Stimulated activated CD4-positive, alpha-beta T cell treated with anti-CD3 and anti-CD28 coated beads, Interleukin-1b, Interleukin-23, amount 100 ng/mL, for 4 hours (primary cell): ENCODE data around the gene HOXB9.

Experiments used
- DNase-seq, 2 donors: peaks; one replicate each; pipeline ENCODE4 v3.0.0-alpha.2; 2020; ENCODE audit warnings: low read depth in 2 of 2

The HOXB9 gene

GRCh38 chr17:48583708-48584222 lies 42.4 kb downstream of the HOXB9 start:
- DNase-seq, result no peak

GRCh38 chr17:48582750-48583069 lies 43.4 kb downstream of the HOXB9 start:
- DNase-seq, result no peak

GRCh38 chr17:48579760-48580554 lies 46.2 kb downstream of the HOXB9 start:
- DNase-seq, result no peak

- no peak for DNase-seq
Measured at GRCh38 chr17:48579471-48579759, 46.7 kb downstream of the HOXB9 start.

- no peak for DNase-seq
Measured at GRCh38 chr17:48578616-48579470, 47.3 kb downstream of the HOXB9 start.

- peak in 1 of 2 donors; percentile 49 for DNase-seq
Measured at GRCh38 chr17:48577946-48578615, 48.1 kb downstream of the HOXB9 start, which contains the start of gene HOXB4. TSS of gene HOXB4 (minus strand) at chr17:48578350. CDS start at chr17:48578319, 31 bp downstream.

- DNase-seq, result no peak
Measured at GRCh38 chr17:48577330-48577945, 48.7 kb downstream of the HOXB9 start.

- DNase-seq, result no peak
Measured at GRCh38 chr17:48576479-48577309, 49.5 kb downstream of the HOXB9 start.

GRCh38 chr17:48575673-48576478 lies 50.3 kb downstream of the HOXB9 start:
- no peak for DNase-seq

- DNase-seq, result no peak
Measured at GRCh38 chr17:48575066-48575582, 51.0 kb downstream of the HOXB9 start.

- no peak for DNase-seq
Measured at GRCh38 chr17:48574505-48575065, 51.6 kb downstream of the HOXB9 start.

- DNase-seq, result no peak
Measured at GRCh38 chr17:48571826-48572417, 54.2 kb downstream of the HOXB9 start.
